GM19372 (cell line): Measurements from ENCODE around the gene FAM131A.
A peak's percentile ranks its signal among the peaks of the same experiment; 100 is the strongest.

Source experiments
- ATAC-seq: cut with Tn5 transposase; IDR thresholded peaks from one replicate; pipeline ENCODE4 v1.9.1; 2021; ENCODE audit warnings: mild to moderate bottlenecking, low read depth, moderate library complexity; ENCODE audit not compliant: unreplicated experiment

The FAM131A gene

GRCh38 chr3:184315871-184316661 lies 21.3 kb upstream of the FAM131A start:
- ATAC-seq: no peak

GRCh38 chr3:184316792-184317191 lies 20.6 kb upstream of the FAM131A start:
- no peak for ATAC-seq

- ATAC-seq: no peak
Observed at GRCh38 chr3:184317201-184317600, 20.2 kb upstream of the FAM131A start.

GRCh38 chr3:184320104-184320445 lies 17.3 kb upstream of the FAM131A start:
- ATAC-seq: no peak

GRCh38 chr3:184321666-184322065 lies 15.7 kb upstream of the FAM131A start:
- ATAC-seq: no peak

- no peak for ATAC-seq
Observed at GRCh38 chr3:184322731-184323487, 14.5 kb upstream of the FAM131A start.

GRCh38 chr3:184323696-184324095 lies 13.7 kb upstream of the FAM131A start:
- no peak for ATAC-seq

DNA sequence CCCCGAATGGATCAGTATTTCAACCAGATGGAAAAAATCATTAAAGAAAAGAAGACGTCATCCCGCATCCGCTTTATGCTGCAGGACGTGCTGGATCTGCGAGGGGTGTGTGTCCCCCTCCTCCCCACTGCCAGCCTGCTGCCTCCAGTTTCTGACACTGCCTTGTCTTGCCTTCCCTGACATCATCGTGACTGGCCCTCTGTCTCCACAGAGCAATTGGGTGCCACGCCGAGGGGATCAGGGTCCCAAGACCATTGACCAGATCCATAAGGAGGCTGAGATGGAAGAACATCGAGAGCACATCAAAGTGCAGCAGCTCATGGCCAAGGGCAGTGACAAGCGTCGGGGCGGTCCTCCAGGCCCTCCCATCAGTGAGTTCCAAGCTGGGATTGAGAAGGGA lies 12.1 kb upstream of the FAM131A start:
- ATAC-seq: no peak

DNA sequence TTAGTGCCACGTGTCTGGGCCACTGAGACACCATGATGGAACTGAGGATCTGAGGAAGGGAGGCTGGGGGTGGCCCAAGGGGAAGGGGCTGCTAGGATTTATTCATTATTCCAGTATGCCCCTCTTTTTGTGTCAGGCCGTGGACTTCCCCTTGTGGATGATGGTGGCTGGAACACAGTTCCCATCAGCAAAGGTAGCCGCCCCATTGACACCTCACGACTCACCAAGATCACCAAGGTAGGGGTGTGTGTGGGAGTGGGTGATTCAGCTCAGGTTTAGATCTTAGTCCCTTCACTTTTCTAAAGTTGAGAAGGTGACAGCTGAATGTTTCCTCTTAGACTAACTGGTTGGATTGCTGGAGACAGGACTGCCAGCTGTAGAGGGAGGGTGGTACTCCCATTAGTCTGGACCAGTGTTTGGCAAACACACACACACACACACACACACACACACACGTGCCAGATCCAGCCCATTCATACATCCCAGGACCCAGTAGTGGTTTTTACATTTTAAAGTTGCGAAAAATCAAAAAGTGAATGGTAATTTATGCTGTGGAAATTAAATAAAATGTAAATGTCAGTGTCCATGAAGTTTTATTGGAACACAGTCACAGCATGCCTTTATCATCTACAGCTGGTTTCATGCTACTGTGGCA lies 11.6 kb upstream of the FAM131A start:
- no peak for ATAC-seq

GRCh38 chr3:184327171-184327570 lies 10.2 kb upstream of the FAM131A start:
- no peak for ATAC-seq

DNA sequence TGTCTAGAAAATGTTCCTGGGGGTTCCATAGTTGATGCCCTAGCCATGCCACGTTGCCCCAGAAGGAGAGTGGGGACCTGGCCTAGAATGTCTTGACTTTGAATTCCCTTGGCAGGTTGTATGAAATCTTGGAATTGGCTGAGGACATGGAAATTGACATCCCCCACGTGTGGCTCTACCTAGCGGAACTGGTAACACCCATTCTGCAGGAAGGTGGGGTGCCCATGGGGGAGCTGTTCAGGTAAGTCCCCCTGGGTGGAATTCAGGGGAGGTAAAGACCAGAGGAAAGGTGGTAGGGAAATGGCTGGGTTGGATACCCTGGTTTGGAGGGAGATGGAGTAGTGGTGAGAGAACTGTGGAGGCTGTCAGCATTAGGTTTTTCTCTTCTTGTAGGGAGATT lies 8.9 kb upstream of the FAM131A start:
- no peak for ATAC-seq

DNA sequence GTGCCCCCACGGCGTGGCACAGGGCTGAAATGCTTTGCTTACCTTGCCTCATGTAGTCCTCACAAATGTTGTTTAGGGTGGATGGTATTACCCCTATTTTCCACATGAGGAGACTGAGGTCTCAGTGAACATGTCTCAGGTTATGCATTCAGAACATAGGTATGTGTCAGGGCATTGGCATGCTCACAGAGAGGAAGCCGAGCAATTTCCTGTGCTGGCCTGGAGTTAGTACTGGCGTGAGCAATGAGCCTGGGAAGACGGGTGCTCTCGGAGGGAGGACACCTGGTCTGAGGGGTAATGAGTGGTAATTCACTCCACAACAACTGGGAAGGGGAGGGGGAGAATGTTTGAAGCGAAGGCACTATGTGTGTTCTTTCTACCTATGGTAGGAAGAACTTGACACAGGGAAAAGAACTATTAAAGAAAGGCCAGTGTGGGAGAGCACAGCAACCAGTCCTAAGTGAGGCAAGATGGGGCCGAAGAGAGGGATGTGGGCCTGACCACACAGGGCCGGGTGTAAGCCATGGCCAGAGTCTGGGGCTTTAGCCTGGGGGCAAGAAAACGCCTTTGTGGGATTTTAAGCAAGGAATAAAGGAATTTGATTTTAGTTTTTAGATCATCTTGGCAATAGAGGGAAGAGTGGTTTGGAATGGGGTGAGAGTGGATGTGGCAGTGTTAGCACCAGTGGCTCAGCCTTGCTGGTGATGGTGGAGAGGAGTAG lies 4.9 kb upstream of the FAM131A start:
- no peak for ATAC-seq

- no peak for ATAC-seq
Observed at GRCh38 chr3:184333190-184333589, 4.2 kb upstream of the FAM131A start.

DNA sequence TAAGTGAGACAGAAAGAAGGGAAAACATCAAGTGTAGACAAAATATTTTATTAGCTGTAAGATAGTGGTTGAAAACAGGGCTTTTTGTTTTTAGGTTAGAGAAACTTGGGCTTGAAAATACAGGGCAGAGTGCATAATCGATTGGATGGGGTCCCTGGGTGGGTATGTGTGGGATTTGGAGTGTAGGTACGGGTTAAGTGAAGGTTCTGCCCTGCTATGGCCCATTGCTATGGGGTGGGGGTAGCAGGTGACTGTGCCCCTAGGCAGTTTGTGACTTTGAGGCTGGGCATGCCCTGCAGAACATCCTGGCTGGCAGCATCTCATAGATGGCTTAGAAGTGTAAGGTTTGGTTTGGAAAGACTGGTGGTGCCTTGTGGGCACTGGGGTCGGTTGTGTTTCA lies 3.7 kb upstream of the FAM131A start:
- ATAC-seq: no peak

GRCh38 chr3:184334470-184335158 lies 2.8 kb upstream of the FAM131A start:
- no peak for ATAC-seq

- ATAC-seq: no peak
Observed at GRCh38 chr3:184335291-184335660, 2.1 kb upstream of the FAM131A start.

DNA sequence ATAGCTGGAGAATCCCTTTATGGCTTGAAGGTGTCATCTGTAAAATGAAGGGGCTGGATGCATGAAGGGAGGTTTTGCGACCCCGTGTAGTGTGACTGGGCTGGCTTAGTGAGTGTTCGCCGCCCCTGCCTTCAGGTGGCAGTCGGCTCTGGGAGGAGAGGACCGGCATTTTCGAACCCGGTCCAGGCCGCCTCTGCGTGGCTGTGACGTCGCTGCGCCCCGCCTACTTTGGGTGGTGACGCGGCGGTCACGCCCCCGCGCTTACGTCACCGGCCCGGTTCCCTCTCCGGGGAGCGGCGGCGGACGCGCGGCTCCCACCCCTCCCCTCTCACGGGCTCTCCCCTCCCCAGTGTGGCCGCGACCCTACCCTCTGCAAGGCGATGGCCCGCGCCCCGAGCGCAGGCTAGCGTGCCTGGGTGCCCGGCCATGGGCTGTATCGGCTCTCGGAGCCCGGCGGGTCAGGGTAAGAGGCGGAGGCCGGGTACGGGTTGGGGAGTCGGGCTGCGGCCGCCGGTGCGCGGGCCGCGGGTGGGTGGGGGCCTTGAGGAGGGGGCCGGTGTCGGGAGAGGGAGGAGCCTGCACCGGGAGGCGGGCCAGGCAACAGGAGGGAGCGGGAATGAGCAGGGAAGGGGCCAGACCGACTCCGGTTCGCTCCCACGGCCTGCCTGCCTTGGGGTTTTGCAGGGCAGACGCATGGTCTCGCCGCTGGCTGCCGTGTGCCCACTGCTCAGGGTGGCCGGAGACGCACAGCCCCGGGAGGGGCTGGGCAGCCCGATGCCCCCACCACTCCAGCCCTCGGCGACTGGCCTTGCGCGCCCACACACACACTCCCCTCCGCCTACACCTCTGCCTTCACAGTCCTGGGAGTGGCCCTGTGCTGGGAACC lies 1.5 kb upstream of the FAM131A start:
- ATAC-seq: peak; percentile 69

DNA sequence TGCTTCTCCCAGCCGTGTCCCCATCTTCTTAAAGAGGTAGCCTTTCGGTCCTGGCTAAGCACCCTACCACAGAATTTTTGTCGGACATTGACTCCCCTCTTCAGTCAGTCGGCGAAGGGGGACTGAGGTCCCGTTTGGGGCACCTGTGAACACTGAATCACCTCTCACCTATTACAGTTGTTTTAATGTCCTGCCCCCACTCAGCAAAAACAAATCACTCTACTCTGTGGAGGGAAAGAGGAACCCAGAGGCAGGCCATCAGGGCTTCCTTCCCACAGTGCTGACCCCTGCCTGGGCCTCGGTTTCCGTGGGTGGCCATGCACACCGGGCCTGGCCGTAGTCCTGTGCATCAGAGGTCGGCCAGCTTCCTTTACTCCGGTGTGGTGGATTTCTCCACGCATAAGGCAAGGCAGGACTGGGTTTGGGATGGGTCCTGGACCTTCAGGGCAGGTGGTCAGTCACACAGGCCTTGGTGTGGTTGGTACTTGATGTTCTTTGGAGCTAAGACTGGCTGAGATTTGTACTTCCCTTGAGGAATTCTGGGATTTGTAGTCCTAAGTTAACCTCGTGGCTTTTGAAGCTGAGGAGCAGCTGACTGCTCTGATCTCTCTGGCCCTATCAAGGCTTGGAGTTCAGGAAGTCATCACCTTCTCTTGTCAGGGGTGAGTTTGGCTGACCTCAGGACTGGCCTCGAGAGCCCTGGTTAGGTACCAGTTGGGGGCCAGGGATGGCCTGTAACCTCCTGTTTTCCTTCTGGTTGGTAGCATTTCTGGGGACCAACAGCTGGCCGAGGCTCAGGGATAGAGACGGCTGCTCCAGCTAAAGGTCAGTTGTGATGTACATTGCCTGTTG lies 627 bp upstream of the FAM131A start:
- ATAC-seq: no peak

DNA sequence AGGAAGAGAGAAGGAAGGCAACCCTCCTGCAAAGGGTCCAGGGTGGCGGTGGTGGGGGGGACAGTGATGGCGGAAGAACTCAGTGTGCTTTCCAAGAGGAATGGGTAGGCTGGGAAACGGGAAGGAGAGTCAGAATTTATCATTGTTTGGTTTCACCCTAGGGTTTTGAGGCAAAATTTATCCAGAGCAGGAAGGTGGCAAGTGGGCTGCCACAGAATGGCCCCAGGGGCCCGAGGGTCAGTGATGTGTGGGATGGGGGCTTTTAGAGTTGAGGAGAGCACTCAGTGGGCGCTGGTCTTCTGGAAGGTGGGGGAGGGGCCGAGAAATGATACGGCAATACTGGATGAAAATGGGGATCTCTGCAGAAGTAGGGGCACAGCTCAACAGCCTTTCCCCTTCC lies 581 bp downstream of the FAM131A start:
- ATAC-seq: no peak
